ENCODE data around the gene FLYWCH2.

The FLYWCH2 gene

GRCh38 chr16:2884041-2884451 lies 1.0 kb downstream of the FLYWCH2 start:
- no peak for DNase-seq

- DNase-seq: no peak
These were observed 11.2 kb downstream of the FLYWCH2 start for GRCh38 chr16:2894231-2894630.

DNA sequence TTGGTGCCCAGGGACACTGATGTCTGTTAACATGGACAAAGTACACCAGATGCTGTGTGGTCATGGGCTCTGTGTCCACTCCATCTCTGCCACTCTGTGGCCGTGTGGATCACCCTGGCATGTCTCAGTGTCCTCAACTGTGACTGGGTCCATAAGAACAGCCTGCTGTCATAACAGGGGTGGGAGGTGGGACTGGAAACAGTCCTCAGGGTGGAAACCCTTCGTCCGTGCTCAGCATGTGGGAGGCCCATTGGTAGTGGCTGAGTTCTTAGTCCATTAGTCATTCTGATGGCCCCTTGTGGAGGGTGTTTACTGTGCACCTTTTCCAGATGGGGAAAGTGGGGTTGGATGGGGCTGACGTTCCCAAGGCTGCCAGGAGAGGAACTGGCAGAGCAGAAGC lies 12.8 kb downstream of the FLYWCH2 start:
- DNase-seq: no peak

- no peak for DNase-seq
These were observed 13.5 kb downstream of the FLYWCH2 start for GRCh38 chr16:2896480-2897010.

GRCh38 chr16:2897110-2897509 lies 14.1 kb downstream of the FLYWCH2 start:
- no peak for DNase-seq

DNA sequence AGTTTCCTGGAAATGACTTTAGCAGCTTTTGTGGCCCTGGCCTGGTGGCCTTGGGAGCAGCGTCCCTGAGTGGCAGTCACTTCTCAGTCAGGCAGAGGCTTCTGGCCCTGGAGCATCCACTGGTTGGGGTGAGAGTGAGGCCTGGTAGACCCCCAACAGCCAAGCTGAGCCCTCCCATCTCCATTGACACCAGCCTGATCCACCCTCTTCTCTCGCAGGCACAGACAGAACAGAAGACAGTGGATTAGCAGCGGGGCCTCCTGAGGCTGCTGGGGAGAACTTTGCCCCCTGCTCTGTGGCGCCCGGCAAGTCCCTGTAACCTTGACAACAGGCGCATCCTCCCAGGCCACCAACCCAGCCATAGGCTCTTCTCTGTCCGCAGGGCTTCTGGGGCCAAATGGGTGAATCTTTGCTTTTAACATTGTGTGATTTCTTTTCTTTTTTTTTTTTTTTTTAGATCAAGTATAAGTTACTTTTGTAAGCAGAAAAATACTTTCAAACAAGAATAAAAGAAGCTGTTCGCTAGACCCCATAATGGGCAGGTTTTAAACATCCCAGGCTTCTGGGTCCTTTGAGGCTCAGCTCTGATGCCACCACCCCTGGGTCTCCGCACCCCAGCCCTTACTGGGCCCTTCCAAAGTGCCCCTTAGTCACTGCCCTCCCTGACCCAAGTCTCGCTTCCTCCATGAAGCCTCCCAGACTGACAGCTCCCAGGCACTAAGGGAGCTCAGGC lies 16.0 kb downstream of the FLYWCH2 start:
- no peak for DNase-seq

DNA sequence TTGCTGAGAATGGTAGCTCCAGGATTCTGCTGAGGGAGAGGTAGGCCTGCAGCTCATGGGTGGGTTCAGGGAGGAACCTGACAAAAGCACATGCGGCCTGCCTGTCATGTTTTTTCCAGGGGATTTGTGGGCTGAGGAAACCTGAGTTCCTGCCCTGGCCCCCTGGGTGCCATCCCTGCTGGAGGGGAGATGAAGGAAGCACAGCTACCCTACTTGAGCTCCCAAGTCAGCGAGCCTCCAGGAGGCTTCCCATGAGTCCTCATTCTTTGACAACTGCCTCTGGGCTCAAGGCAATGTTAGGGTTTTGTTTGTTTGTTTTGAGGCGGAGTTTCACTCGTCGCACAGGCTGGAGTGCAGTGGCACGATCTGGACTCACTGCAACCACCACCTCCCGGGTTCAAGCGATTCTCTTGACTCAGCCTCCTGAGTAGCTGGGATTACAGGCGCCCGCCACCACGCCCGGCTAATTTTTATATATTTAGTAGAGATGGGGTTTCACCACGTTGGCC lies 16.6 kb downstream of the FLYWCH2 start:
- DNase-seq: no peak

DNA sequence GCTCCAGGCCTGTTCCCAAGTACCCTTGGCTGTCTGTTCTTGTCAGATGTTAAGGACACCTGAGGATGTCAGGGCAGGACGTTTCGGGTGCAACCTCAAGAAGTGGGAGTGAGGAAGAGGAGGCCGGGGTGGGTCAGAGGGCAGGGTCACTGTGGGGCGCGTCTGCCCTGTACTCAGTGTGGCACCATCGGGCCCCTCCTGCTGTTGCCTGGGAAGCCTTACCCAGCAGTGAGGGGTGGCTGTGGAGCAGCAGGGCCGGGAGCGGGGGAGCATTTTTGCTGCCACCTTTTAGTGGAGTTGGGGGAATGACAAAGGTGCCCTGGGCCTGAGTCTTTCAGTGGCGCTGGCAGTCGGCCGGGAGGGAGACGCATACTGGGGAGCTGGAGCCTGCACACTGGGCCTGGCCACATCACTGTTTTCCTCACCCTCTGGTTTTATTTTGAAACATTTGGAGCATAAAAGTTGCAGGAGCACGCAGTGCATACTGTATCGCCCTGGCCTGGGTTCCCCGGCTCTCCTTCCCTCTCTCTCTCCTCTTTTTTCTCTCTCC lies 17.6 kb downstream of the FLYWCH2 start:
- DNase-seq: no peak

DNA sequence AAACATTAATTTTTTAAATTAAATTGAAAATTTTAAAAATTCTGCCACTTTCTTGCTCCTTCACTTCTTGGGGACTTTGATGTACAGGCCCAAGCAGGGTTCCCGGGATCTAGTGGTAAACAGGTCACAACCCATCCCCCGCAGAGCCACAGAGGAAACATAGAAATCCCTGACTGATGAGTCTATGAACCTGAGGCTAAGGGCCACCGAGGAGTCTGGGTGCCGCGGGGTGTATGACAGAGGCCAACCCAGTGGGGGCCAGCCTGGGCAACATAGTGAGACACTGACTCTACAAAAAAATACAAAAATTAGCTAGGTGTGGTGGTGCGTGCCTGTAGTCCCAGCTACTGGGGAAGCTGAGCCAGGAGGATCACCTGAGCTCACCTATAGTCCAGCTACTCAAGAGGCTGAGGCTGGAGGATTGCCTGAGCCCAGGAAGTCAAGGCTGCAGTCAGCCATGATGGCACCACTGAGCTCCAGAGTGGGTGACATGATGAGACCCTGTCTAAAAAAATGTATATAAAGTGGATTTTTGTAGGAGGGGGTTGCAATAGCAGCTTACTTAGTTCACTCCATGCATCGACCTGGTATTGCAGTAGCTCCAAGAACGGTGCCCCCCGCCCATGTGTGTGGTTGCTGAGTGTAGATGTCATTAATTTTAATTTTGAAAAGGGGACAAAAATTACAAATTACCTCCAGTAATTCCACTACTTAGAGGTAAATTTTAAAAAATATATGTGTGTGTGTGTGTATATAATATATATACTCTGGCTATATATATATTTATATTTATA lies 19.5 kb downstream of the FLYWCH2 start:
- DNase-seq: no peak

DNA sequence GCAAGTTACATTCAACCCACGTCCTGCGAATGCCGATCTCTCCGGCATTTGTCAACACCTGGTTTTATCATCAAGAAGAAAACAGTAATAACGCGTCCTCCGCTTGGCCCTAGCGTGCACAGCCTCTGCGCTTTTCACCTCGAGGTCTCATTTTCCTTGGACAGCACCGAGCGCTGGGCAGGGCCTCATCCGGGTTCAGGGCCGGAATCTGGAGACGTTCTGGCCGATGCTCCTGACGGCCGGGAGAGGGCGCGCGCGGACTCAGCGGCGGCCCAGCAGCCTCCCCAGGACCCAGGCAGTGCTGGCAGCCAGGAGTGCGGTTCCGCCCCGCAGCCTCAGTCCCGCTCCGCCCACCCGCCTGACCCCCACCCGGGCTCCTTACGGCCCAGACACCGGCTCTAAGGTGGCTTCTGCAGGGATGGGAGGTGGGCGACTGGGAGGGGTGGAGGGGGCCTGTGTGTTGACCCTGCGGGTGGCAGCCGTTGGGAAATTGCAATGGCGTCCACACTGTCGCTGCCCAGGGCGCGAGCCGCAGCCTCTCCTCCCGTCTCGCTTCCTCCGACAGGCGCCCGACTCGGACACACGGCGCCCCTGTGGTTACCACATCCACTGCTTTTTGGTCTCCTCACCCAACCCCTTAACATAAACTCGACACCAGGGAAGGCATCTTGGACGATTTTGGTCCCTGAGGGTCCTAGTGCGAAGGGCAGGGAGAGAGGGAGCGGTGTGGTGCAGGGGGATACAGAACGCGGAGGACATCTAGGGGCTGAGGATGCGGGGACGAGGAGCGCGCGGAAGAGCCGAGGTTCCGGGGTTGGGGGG lies 21.3 kb downstream of the FLYWCH2 start:
- peak; percentile 46 for DNase-seq

DNA sequence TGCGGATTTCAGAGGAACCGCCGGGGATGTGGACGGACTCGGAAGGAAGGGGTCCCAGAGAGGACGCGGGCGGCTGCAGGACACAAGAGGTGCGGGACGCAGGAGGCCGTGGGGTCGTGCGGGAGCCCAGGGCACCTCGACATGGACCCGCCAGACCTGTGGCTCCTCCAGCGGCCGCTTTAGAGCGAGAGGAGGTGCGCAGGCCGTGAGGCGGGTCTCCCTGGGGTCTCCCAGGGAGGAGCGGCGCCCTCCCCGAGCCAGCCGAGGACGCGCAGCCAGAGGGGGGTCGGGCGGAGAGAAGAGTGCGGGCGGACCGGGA lies 21.9 kb downstream of the FLYWCH2 start:
- no peak for DNase-seq

- peak; percentile 96 for DNase-seq
These were observed 22.4 kb downstream of the FLYWCH2 start for GRCh38 chr16:2905241-2905987.

DNA sequence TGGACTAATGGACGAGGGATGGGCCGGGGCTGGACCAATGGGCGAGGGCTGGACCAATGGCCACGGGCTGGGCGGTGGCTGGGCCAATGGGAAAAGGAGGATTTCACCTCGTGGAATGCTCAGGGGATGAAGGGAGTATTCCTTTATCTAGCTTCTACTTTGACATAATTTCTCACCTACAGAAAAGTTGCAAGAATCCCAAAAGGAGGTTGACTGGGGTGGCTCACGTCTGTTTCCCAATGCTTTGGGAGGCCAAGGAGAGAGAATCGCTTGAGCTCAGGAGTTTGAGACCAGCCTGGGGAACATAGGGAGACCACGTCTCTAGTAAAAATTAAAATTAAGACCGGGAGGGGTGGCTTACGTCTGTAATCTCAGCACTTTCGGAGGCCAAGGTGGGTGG lies 23.0 kb downstream of the FLYWCH2 start:
- DNase-seq: no peak

DNA sequence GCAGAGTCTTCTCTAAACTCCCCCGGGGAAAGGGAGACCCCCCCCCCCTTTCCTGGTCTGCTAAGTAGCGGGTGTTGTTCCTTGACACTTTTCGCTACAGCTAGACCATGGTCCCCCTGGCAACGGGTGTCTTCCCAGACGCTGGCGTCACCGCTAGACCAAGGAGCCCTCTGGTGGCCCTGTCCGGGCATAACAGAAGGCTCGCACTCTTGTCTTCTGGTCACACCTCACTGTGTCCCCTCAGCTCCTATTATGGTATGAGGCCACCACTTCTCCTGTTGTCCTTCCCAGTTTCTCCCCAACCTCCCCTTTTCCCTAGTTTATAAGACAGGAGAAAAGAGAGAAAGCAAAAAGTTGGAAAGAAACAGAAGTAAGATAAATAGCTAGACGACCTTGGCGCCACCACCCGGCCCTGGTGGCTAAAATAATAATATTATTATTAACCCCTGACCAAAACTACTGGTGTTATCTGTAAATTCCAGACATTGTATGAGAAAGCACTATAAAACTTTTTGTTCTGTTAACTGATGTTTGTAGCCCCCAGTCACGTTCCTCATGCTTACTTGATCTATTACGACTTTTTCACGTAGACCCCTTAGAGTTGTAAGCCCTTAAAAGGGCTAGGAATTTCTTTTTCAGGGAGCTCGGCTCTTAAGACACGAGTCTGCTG lies 24.2 kb downstream of the FLYWCH2 start:
- peak; percentile 15 for DNase-seq

DNA sequence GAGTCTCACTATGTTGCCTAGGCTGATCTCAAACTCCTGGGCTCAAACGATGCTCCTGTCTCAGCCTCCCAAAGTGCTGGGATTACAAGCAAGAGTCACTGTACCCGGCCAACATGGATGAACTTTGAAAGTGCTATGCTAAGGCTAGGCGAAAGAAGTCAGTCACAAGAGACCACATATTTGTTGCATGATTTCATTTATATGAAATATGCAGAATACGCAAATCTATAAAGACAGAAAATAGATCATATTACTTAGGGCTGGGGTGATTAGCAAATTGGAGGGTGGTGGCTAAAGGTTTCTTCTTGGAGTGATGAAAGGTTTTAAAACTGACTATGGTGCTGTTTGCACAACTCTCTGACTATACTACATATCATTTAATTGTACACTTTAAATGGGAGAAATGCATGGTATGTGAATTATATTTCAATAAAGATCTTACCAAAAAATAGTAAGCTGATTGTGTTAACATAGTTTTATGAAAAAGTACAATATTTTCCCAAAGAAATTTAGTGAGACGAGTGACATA lies 27.5 kb downstream of the FLYWCH2 start:
- DNase-seq: no peak

DNA sequence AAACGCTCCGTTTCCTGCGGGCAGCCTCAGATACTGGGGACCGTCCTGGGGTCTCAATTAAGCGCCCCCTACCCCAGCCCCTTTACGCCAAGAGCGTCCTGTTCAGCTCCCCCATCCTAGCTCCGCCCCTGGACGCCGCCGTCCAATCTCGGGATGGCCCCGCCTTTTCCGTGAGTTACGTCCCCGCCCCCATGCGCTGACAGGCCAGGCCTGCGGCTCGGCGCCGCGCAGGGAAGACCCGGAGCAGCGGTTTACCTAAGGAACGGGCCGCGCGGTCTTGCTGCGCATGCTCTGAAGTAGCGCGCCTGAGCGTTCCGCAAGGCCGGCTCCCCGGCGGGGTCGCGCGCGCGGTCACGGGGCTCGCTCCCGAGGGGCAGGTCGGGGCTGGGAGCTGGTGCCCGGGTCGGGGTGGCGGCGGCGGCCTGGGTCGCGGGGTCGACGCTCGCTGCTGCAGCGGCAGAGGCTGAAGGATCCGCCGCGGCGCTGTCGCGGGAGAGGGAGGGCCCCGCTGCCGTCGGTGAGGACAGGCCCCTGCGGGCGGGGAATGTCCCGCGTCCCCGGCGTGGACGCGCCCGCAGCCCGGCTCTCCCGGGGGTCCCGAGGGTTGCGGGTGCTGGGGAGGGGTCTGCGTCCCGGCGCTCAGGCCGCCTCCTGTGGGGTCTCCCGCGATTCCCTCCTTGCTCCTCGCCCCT lies 28.8 kb downstream of the FLYWCH2 start, which contains the start of gene FLYWCH1:
TSS of gene FLYWCH1 (plus strand) at position 294 of the 692 bp plus-strand sequence. CDS start 17,755 bp downstream, outside the sequence.
- peak; percentile 83 for DNase-seq

DNA sequence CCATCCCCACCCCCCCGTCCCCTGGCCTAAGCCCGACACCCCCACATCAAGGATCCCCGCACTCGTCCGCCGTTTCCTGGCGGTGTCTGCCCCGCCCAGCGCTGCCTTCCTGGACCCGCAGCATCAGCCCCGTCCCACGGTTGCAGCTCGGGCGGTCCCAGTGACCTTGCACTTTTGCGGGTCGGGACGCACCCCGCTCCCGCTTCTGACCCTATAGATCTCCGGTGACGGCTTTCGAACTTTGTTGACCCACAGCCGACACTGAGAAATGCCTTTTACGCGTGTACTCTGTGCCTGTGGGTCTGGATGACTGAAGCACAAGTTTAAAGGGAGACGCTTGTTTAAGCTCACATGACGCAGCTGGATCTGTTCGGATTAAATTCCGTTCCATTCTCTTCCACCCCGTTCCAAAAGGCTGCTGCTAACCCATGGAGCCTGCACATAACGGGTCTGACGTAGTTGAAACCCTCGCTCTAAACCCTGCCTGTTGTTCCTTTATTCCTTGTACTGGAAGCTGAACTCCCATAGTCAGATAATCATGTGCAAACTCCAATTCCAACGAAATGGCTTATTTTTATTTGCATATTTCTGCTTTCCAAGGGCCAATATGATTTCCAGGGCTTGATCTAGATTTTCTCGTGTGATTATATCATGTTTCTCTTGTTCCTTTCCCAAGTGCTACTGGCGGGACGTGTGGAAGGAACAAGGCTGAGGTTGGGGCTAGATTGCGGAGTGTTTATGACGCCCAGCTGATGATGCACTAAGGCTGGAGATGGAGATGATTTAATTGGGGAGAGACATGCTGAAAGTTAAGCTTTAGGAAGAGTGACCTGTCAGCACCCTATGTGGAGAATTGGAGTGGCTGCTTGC lies 29.6 kb downstream of the FLYWCH2 start:
- no peak for DNase-seq

- DNase-seq: no peak
These were observed 30.6 kb downstream of the FLYWCH2 start for GRCh38 chr16:2913603-2914002.

DNA sequence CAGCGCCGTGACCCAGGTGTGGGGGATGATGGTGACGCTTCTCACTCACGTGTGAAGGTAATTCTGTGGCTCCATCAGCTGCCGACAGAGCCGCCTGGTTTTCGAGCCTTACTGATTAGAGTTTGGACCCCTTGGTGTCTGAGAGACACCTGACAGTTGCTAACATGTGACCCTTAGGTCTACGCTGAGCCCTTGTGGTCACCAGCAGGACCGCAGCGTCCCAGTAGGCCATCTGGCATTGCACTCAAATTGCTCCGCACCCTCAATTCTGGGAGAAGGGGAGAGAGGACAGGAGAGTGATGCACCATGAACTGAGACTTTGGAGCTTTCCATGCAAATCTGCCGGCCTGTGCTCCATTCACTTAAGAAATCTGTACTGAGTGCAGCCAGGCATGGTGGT lies 31.2 kb downstream of the FLYWCH2 start:
- no peak for DNase-seq

Measured in DMS79 (cell line).